Muscle layer of colon (tissue), 2 donors: Measurements from ENCODE around the gene CDK14.

ENCODE experiments used
- H3K27ac ChIP-seq: one replicate; pipeline ENCODE4 v1.7.0; 2013; ENCODE audit warnings: low read depth, mild to moderate bottlenecking, low read length, moderate library complexity
- H3K27me3 ChIP-seq, 2 donors: one replicate each; pipeline ENCODE4 v1.7.0; 2013; ENCODE audit warnings: low read length in 2 of 2, mild to moderate bottlenecking in 2 of 2; ENCODE audit not compliant: insufficient read depth in 2 of 2, control insufficient read depth in 1 of 2
- H3K36me3 ChIP-seq: one replicate; pipeline ENCODE4 v1.7.0; 2013; ENCODE audit warnings: mild to moderate bottlenecking, low read length; ENCODE audit not compliant: insufficient read depth
- H3K4me1 ChIP-seq: one replicate; pipeline ENCODE4 v1.7.0; 2013; ENCODE audit warnings: mild to moderate bottlenecking, low read length; ENCODE audit not compliant: insufficient read depth
- H3K4me3 ChIP-seq, 2 donors: one replicate each; pipeline ENCODE4 v1.7.0; 2013; ENCODE audit warnings: low read length in 2 of 2, low read depth in 1 of 2, mild to moderate bottlenecking in 1 of 2, moderate library complexity in 1 of 2
- H3K9ac ChIP-seq: one replicate; pipeline ENCODE4 v1.7.0; 2013; ENCODE audit warnings: low read length
- H3K9me3 ChIP-seq: one replicate; pipeline ENCODE4 v1.7.0; 2013; ENCODE audit warnings: mild to moderate bottlenecking, low read length
- donor health status: abdominal sarcoma.
- donor health status: Adenocarcinoma of cecum.

The CDK14 gene

GRCh38 chr7:90706072-90706716 is 110.1 kb downstream of the CDK14 start:
- H3K4me1 ChIP-seq, result peaks cover 25% of the 10 kb centered on the region
- no peaks in the 10 kb centered on the region for H3K9me3 ChIP-seq
- H3K27ac ChIP-seq, result no peak overlapping the region
- H3K4me3 ChIP-seq, result no peak overlapping the region
- no peaks in the 10 kb centered on the region for H3K36me3 ChIP-seq
- no peak overlapping the region for H3K9ac ChIP-seq
- no peaks in the 10 kb centered on the region for H3K27me3 ChIP-seq

- Histone ChIP-seq H3K9ac (no peak overlapping the region), H3K27ac (no peak overlapping the region), H3K9me3 (no peaks in the 10 kb centered on the region), H3K4me1 (peaks cover 25% of the 10 kb centered on the region), H3K27me3 (no peaks in the 10 kb centered on the region), H3K36me3 (no peaks in the 10 kb centered on the region), H3K4me3 (no peak overlapping the region)
These were observed 112.8 kb downstream of the CDK14 start for GRCh38 chr7:90708841-90709317.

- H3K27ac ChIP-seq, result no peak overlapping the region
- no peaks in the 10 kb centered on the region for H3K9me3 ChIP-seq
- H3K4me3 ChIP-seq, result no peak overlapping the region
- H3K27me3 ChIP-seq, result no peaks in the 10 kb centered on the region
- H3K36me3 ChIP-seq, result no peaks in the 10 kb centered on the region
- no peak overlapping the region for H3K9ac ChIP-seq
- H3K4me1 ChIP-seq, result peaks cover 25% of the 10 kb centered on the region
These were observed 113.7 kb downstream of the CDK14 start for GRCh38 chr7:90709501-90710465.

GRCh38 chr7:90710466-90710850 is 114.3 kb downstream of the CDK14 start:
- Histone ChIP-seq H3K4me3 (no peak overlapping the region), H3K27me3 (no peaks in the 10 kb centered on the region), H3K9me3 (no peaks in the 10 kb centered on the region), H3K9ac (no peak overlapping the region), H3K27ac (no peak overlapping the region), H3K36me3 (no peaks in the 10 kb centered on the region), H3K4me1 (peaks cover 25% of the 10 kb centered on the region)

- no peak overlapping the region for H3K9ac ChIP-seq
- H3K4me3 ChIP-seq, result no peak overlapping the region
- H3K4me1 ChIP-seq, result peaks cover 18% of the 10 kb centered on the region
- no peak overlapping the region for H3K27ac ChIP-seq
- H3K9me3 ChIP-seq, result no peaks in the 10 kb centered on the region
- H3K27me3 ChIP-seq, result no peaks in the 10 kb centered on the region
- no peaks in the 10 kb centered on the region for H3K36me3 ChIP-seq
These were observed 117.5 kb downstream of the CDK14 start for GRCh38 chr7:90713628-90714027.

- Histone ChIP-seq H3K36me3 (no peaks in the 10 kb centered on the region), H3K27me3 (no peaks in the 10 kb centered on the region), H3K4me3 (no peak overlapping the region), H3K9me3 (no peaks in the 10 kb centered on the region), H3K9ac (no peak overlapping the region), H3K4me1 (peaks cover 6% of the 10 kb centered on the region), H3K27ac (no peak overlapping the region)
These were observed 118.9 kb downstream of the CDK14 start for GRCh38 chr7:90715067-90715466.

- no peak overlapping the region for H3K9ac ChIP-seq
- no peaks in the 10 kb centered on the region for H3K36me3 ChIP-seq
- H3K9me3 ChIP-seq, result no peaks in the 10 kb centered on the region
- no peak overlapping the region for H3K27ac ChIP-seq
- no peaks in the 10 kb centered on the region for H3K4me1 ChIP-seq
- no peaks in the 10 kb centered on the region for H3K27me3 ChIP-seq
- no peak overlapping the region for H3K4me3 ChIP-seq
These were observed 121.4 kb downstream of the CDK14 start for GRCh38 chr7:90717296-90718060.

- H3K4me1 ChIP-seq, result no peaks in the 10 kb centered on the region
- H3K27ac ChIP-seq, result no peak overlapping the region
- H3K36me3 ChIP-seq, result no peaks in the 10 kb centered on the region
- no peak overlapping the region for H3K4me3 ChIP-seq
- no peak overlapping the region for H3K9ac ChIP-seq
- no peaks in the 10 kb centered on the region for H3K9me3 ChIP-seq
- H3K27me3 ChIP-seq, result no peaks in the 10 kb centered on the region
These were observed 123.0 kb downstream of the CDK14 start for GRCh38 chr7:90719155-90719554.

- no peaks in the 10 kb centered on the region for H3K27me3 ChIP-seq
- no peaks in the 10 kb centered on the region for H3K9me3 ChIP-seq
- H3K4me1 ChIP-seq, result peaks cover 2% of the 10 kb centered on the region
- no peak overlapping the region for H3K27ac ChIP-seq
- no peak overlapping the region for H3K4me3 ChIP-seq
- no peak overlapping the region for H3K9ac ChIP-seq
- no peaks in the 10 kb centered on the region for H3K36me3 ChIP-seq
These were observed 125.1 kb downstream of the CDK14 start for GRCh38 chr7:90720984-90721760.

- Histone ChIP-seq H3K9me3 (no peaks in the 10 kb centered on the region), H3K27ac (no peak overlapping the region), H3K27me3 (no peaks in the 10 kb centered on the region), H3K4me1 (peaks cover 9% of the 10 kb centered on the region), H3K36me3 (no peaks in the 10 kb centered on the region), H3K9ac (no peak overlapping the region), H3K4me3 (no peak overlapping the region)
These were observed 125.8 kb downstream of the CDK14 start for GRCh38 chr7:90721869-90722431.
